RWPE1 (cell line): ENCODE data around the gene ERO1A.
A peak's percentile ranks its signal among the peaks of the same experiment; 100 is the strongest.
"Not testable (repeated sequence)": the region's sequence is repeated elsewhere in the genome, so short reads cannot be mapped to it uniquely, and the experiment has no call there.

Source experiments
- CTCF ChIA-PET: fragments of 350-600 bp; sonication (Branson Sonifier 250); formaldehyde crosslinking; extraction: SDS; loops from one replicate; lab custom pipeline; 2021; lab: Yijun Ruan, JAX
- POLR2A ChIA-PET: fragments of 400-600 bp; formaldehyde crosslinking; extraction: SDS; loops from one replicate; lab custom pipeline; 2020; ENCODE audit warnings: antibody characterized with exemption; ENCODE audit not compliant: low non-redundant PET; lab: Yijun Ruan, JAX
- DNase-seq: peaks from one replicate; pipeline ENCODE4 v3.0.0; 2012; ENCODE audit warnings: low spot score
- H3K27ac ChIP-seq: fragments of 450-650 bp; 2 replicates; pipeline ENCODE4 v1.5.1; 2017
- TF ChIP-seq, protein P1 (sequence below): fragments of 450-650 bp; conservative IDR thresholded peaks from 2 replicates; pipeline ENCODE4 v1.5.1; 2017; ENCODE audit warnings: low read depth, mild to moderate bottlenecking

Gene ERO1A

DNA sequence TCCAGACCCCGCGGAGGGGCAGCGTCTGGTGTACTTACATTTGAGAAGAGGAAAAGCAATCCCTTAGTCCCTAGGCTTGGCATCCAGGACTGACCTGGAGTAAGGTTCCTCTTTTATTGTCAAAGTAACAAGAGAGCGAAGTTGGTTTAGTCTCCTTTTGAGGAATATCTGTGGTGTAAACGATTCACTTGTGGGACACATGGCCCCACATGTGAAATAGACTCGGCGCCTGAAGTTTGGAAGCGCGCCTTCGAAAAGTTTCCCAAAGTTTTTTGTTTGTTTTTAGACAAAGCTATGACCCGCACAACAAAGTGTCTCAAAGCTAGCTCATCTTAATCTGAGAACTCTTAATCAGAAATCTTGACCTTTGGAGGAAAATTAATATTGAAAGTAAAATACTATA, 35.4 kb upstream of the ERO1A start:
- CTCF ChIA-PET = interaction anchor here (0.6 kb wide), 1 partner anchor 99 kb away, joined by 3 read pairs; no protein-coding TSS in a partner anchor
- peak overlapping the region; percentile 82 for H3K27ac ChIP-seq
- POLR2A ChIA-PET = no interaction called here
- no peak for DNase-seq
- TF ChIP-seq, protein P1, sequence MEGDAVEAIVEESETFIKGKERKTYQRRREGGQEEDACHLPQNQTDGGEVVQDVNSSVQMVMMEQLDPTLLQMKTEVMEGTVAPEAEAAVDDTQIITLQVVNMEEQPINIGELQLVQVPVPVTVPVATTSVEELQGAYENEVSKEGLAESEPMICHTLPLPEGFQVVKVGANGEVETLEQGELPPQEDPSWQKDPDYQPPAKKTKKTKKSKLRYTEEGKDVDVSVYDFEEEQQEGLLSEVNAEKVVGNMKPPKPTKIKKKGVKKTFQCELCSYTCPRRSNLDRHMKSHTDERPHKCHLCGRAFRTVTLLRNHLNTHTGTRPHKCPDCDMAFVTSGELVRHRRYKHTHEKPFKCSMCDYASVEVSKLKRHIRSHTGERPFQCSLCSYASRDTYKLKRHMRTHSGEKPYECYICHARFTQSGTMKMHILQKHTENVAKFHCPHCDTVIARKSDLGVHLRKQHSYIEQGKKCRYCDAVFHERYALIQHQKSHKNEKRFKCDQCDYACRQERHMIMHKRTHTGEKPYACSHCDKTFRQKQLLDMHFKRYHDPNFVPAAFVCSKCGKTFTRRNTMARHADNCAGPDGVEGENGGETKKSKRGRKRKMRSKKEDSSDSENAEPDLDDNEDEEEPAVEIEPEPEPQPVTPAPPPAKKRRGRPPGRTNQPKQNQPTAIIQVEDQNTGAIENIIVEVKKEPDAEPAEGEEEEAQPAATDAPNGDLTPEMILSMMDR = no peak

DNA sequence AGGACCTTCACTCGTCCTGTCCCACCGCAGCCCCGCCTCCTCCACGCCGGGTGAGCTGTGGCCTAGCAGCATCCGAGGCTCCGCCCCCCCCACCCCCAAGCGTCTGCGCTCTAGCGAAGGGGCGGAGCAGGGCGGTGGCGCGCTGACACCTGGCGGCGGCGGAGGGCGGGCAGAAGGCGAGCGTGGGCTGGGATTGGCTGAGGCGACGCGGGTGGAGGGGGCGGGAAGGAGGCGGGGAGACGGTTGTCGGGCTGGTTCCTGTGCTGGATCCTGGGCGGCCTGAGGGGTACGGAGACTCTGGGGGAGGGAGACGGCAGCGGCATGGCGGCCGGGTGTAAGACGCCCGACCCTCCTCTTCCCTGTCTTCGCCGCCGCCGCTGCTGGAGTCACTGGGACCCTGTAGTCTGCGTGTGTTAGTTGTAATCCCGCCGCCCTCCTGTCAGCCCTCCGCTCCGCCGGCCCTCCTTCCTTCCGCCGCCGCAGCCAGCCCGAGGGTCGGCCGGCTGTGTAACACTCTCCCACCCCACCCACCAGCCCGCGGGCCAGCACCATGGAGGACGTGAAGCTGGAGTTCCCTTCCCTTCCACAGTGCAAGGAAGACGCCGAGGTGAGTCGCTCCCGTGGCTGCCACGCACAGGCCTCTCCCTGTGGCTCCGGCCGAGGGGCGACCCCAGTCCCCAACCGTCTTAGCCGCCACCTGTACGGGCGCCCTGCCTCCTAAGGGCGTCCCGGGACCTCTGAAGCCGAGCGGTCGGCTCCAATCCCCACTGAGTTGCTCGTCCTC, 34.8 kb upstream of the ERO1A start, which contains the start of gene STYX:
STYX (plus strand) TSS at position 242 of the 784 bp plus-strand sequence; CDS start at position 551, 309 bp downstream.
- ChIA-PET CTCF (interaction anchor here (0.6 kb wide), 1 partner anchor 99 kb away, joined by 3 read pairs; no protein-coding TSS in a partner anchor), POLR2A (no interaction called here)
- DNase-seq = peak; percentile 93
- TF ChIP-seq, protein P1 = no peak
- peak within 1 kb of the TSS; percentile 82 for H3K27ac ChIP-seq

DNA sequence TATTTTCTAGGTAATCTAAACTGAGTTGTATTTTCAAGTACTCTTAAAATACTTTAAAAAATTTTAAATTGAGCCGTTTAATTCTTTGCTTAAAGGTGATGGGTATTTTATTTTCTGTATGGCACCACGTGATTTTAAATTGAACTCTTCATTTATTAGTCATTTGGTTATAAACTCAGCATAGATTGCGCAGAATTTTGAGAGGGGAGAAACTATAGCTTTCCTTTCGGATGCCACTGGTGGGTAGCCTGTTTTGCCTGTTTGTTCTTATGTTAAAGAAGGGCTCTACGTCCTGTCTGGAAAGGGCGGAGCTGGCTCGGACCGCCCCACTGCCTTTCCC, 34.2 kb upstream of the ERO1A start:
- peak overlapping the region; percentile 82 for H3K27ac ChIP-seq
- TF ChIP-seq, protein P1 = no peak
- ChIA-PET POLR2A (no interaction called here), CTCF (no interaction called here)
- DNase-seq = no peak

DNA sequence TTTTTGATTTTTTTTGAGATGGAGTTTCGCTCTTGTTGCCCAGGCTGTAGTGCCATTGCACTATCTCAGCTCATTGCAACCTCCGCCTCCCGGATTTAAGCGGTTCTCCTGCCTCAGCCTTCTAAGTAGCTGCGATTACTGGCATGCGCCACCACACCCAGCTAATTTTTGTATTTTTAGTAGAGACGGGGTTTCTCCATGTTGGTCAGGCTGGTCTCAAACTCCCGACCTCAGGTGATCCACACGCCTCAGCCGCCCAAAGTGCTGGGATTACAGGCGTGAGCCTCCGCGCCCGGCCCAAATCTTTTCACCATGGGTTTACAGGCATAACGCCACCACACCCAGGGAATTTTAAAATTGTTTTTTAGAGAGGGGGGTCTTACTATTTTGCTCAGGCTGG, 33.7 kb upstream of the ERO1A start:
- POLR2A ChIA-PET, CTCF ChIA-PET, DNase-seq: not testable (repeated sequence)
- peak overlapping the region; percentile 59 for H3K27ac ChIP-seq

DNA sequence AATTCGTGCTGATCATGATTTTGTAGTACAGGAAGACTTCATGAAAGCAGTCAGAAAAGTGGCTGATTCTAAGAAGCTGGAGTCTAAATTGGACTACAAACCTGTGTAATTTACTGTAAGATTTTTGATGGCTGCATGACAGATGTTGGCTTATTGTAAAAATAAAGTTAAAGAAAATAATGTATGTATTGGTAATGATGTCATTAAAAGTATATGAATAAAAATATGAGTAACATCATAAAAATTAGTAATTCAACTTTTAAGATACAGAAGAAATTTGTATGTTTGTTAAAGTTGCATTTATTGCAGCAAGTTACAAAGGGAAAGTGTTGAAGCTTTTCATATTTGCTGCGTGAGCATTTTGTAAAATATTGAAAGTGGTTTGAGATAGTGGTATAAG, 32.2 kb upstream of the ERO1A start:
- H3K27ac ChIP-seq, DNase-seq, POLR2A ChIA-PET: not testable (repeated sequence)
- CTCF ChIA-PET = interaction anchor here (0.7 kb wide), 1 partner anchor 15 kb away, joined by 3 read pairs; no protein-coding TSS in a partner anchor

DNA sequence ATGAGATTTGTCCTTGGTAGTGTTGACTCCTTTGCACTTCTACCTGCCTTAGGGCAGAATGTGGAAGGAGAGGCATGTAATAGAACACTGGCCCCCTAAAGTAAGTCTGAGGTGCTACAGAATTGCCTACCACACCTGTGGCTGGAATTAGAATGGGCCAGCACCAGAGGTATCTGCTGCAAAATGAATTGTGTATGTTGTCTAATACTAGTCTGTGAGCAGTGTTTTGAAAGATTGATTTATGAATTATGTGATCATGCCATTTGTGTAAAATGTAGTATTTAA, 28.9 kb upstream of the ERO1A start:
- POLR2A ChIA-PET = no interaction called here
- H3K27ac ChIP-seq = no peak overlapping the region
- CTCF ChIA-PET = interaction anchor here (1.1 to 1.2 kb wide), 2 partner anchors 35 to 237 kb away, joined by 3 read pairs; no protein-coding TSS in a partner anchor
- TF ChIP-seq, protein P1 = no peak
- DNase-seq = no peak

DNA sequence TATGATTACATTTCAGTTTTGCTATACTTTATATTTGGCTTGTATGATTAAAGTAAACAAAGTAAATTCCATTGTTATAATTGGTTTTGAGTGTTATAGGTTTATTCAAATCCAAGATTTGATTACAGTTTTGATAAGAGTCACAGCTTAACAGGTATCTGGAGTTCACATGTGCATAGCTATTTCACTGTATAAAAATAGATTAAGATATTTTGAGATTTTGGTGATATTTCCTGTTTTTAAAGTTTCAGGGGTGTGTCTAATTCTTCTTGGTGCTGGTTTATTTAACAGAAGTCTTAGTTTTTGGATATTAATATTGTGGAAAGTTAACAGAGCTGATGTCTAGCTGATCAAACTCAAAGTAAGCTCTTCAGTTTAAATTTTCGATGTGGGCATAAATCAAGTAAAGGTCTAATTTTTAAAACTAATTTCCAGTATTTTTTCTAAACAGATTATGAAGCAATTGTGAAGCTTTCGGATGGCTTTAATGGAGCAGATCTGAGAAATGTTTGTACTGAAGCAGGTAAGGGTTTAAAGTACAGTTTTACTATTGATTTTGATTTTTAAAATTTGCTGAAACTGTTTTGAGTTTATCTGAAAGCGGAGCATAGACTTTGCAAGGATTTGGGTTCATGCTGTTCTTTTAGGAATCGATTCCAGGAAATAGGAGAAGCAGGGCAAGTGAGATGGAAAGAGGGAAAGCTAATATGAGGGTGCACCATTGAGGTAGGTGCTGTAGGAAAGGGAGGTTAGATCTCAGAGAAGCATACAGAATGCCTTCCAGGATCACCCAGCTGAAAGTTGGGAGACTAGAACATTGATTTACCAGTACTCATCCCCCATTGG, 28.4 kb upstream of the ERO1A start:
- CTCF ChIA-PET = interaction anchor here (1.1 to 1.2 kb wide), 2 partner anchors 35 to 237 kb away, joined by 3 read pairs; no protein-coding TSS in a partner anchor
- DNase-seq = no peak
- POLR2A ChIA-PET = no interaction called here
- TF ChIP-seq, protein P1 = no peak
- H3K27ac ChIP-seq = no peak overlapping the region
